ENCODE data around the gene WDR27.

The WDR27 gene

GRCh38 chr6:169574420-169574819 lies 127.4 kb downstream of the WDR27 start:
- no peaks in the 10 kb centered on the region for H3K4me1 ChIP-seq (ENCODE audit: control insufficient read depth in 1 of 2, insufficient read depth in 2 of 2, low read length in 2 of 2)
- no peak overlapping the region for H3K27ac ChIP-seq (ENCODE audit: low read depth, low read length)
- H3K36me3 ChIP-seq (ENCODE audit: control insufficient read depth in 1 of 2, insufficient read depth in 2 of 2, low read length in 2 of 2), result no peaks in the 10 kb centered on the region
- H3K9me3 ChIP-seq (ENCODE audit: control insufficient read depth in 1 of 2, low read length in 2 of 2), result no peaks in the 10 kb centered on the region
- no peaks in the 10 kb centered on the region for H3K27me3 ChIP-seq (ENCODE audit: control insufficient read depth in 1 of 2, insufficient read depth in 2 of 2, low read length in 2 of 2)
- H3K4me3 ChIP-seq (ENCODE audit: low read depth in 1 of 2, low read length in 2 of 2), result no peak overlapping the region
- no peak overlapping the region for H3K9ac ChIP-seq (ENCODE audit: low read depth in 1 of 2, low read length in 2 of 2)

GRCh38 chr6:169573883-169574282 lies 127.9 kb downstream of the WDR27 start:
- Histone ChIP-seq H3K4me3 (ENCODE audit: low read depth in 1 of 2, low read length in 2 of 2) (no peak overlapping the region), H3K36me3 (ENCODE audit: control insufficient read depth in 1 of 2, insufficient read depth in 2 of 2, low read length in 2 of 2) (no peaks in the 10 kb centered on the region), H3K27ac (ENCODE audit: low read depth, low read length) (no peak overlapping the region), H3K9ac (ENCODE audit: low read depth in 1 of 2, low read length in 2 of 2) (no peak overlapping the region), H3K27me3 (ENCODE audit: control insufficient read depth in 1 of 2, insufficient read depth in 2 of 2, low read length in 2 of 2) (no peaks in the 10 kb centered on the region), H3K9me3 (ENCODE audit: control insufficient read depth in 1 of 2, low read length in 2 of 2) (no peaks in the 10 kb centered on the region), H3K4me1 (ENCODE audit: control insufficient read depth in 1 of 2, insufficient read depth in 2 of 2, low read length in 2 of 2) (no peaks in the 10 kb centered on the region)

- Histone ChIP-seq H3K4me3 (ENCODE audit: low read depth in 1 of 2, low read length in 2 of 2) (no peak overlapping the region), H3K27me3 (ENCODE audit: control insufficient read depth in 1 of 2, insufficient read depth in 2 of 2, low read length in 2 of 2) (no peaks in the 10 kb centered on the region), H3K4me1 (ENCODE audit: control insufficient read depth in 1 of 2, insufficient read depth in 2 of 2, low read length in 2 of 2) (no peaks in the 10 kb centered on the region), H3K27ac (ENCODE audit: low read depth, low read length) (no peak overlapping the region), H3K9ac (ENCODE audit: low read depth in 1 of 2, low read length in 2 of 2) (no peak overlapping the region), H3K9me3 (ENCODE audit: control insufficient read depth in 1 of 2, low read length in 2 of 2) (no peaks in the 10 kb centered on the region), H3K36me3 (ENCODE audit: control insufficient read depth in 1 of 2, insufficient read depth in 2 of 2, low read length in 2 of 2) (no peaks in the 10 kb centered on the region)
Observed at GRCh38 chr6:169571123-169571962, 130.5 kb downstream of the WDR27 start.

- Histone ChIP-seq H3K27ac (ENCODE audit: low read depth, low read length) (no peak overlapping the region), H3K4me1 (ENCODE audit: control insufficient read depth in 1 of 2, insufficient read depth in 2 of 2, low read length in 2 of 2) (no peaks in the 10 kb centered on the region), H3K9me3 (ENCODE audit: control insufficient read depth in 1 of 2, low read length in 2 of 2) (no peaks in the 10 kb centered on the region), H3K36me3 (ENCODE audit: control insufficient read depth in 1 of 2, insufficient read depth in 2 of 2, low read length in 2 of 2) (no peaks in the 10 kb centered on the region), H3K27me3 (ENCODE audit: control insufficient read depth in 1 of 2, insufficient read depth in 2 of 2, low read length in 2 of 2) (no peaks in the 10 kb centered on the region), H3K4me3 (ENCODE audit: low read depth in 1 of 2, low read length in 2 of 2) (no peak overlapping the region), H3K9ac (ENCODE audit: low read depth in 1 of 2, low read length in 2 of 2) (no peak overlapping the region)
Observed at GRCh38 chr6:169568314-169569087, 133.3 kb downstream of the WDR27 start.

- Histone ChIP-seq H3K27ac (ENCODE audit: low read depth, low read length) (no peak overlapping the region), H3K4me1 (ENCODE audit: control insufficient read depth in 1 of 2, insufficient read depth in 2 of 2, low read length in 2 of 2) (no peaks in the 10 kb centered on the region), H3K4me3 (ENCODE audit: low read depth in 1 of 2, low read length in 2 of 2) (no peak overlapping the region), H3K9me3 (ENCODE audit: control insufficient read depth in 1 of 2, low read length in 2 of 2) (no peaks in the 10 kb centered on the region), H3K36me3 (ENCODE audit: control insufficient read depth in 1 of 2, insufficient read depth in 2 of 2, low read length in 2 of 2) (no peaks in the 10 kb centered on the region), H3K27me3 (ENCODE audit: control insufficient read depth in 1 of 2, insufficient read depth in 2 of 2, low read length in 2 of 2) (no peaks in the 10 kb centered on the region), H3K9ac (ENCODE audit: low read depth in 1 of 2, low read length in 2 of 2) (no peak overlapping the region)
Observed at GRCh38 chr6:169567819-169568218, 134.0 kb downstream of the WDR27 start.

GRCh38 chr6:169566961-169567750 lies 134.7 kb downstream of the WDR27 start:
- H3K36me3 ChIP-seq (ENCODE audit: control insufficient read depth in 1 of 2, insufficient read depth in 2 of 2, low read length in 2 of 2), result no peaks in the 10 kb centered on the region
- H3K27ac ChIP-seq (ENCODE audit: low read depth, low read length), result no peak overlapping the region
- H3K4me3 ChIP-seq (ENCODE audit: low read depth in 1 of 2, low read length in 2 of 2), result no peak overlapping the region
- H3K27me3 ChIP-seq (ENCODE audit: control insufficient read depth in 1 of 2, insufficient read depth in 2 of 2, low read length in 2 of 2), result no peaks in the 10 kb centered on the region
- no peaks in the 10 kb centered on the region for H3K4me1 ChIP-seq (ENCODE audit: control insufficient read depth in 1 of 2, insufficient read depth in 2 of 2, low read length in 2 of 2)
- no peaks in the 10 kb centered on the region for H3K9me3 ChIP-seq (ENCODE audit: control insufficient read depth in 1 of 2, low read length in 2 of 2)
- no peak overlapping the region for H3K9ac ChIP-seq (ENCODE audit: low read depth in 1 of 2, low read length in 2 of 2)

GRCh38 chr6:169566319-169566718 lies 135.5 kb downstream of the WDR27 start:
- Histone ChIP-seq H3K27me3 (ENCODE audit: control insufficient read depth in 1 of 2, insufficient read depth in 2 of 2, low read length in 2 of 2) (no peaks in the 10 kb centered on the region), H3K4me3 (ENCODE audit: low read depth in 1 of 2, low read length in 2 of 2) (no peak overlapping the region), H3K9ac (ENCODE audit: low read depth in 1 of 2, low read length in 2 of 2) (no peak overlapping the region), H3K36me3 (ENCODE audit: control insufficient read depth in 1 of 2, insufficient read depth in 2 of 2, low read length in 2 of 2) (no peaks in the 10 kb centered on the region), H3K27ac (ENCODE audit: low read depth, low read length) (no peak overlapping the region), H3K4me1 (ENCODE audit: control insufficient read depth in 1 of 2, insufficient read depth in 2 of 2, low read length in 2 of 2) (no peaks in the 10 kb centered on the region), H3K9me3 (ENCODE audit: control insufficient read depth in 1 of 2, low read length in 2 of 2) (no peaks in the 10 kb centered on the region)

- no peaks in the 10 kb centered on the region for H3K9me3 ChIP-seq (ENCODE audit: control insufficient read depth in 1 of 2, low read length in 2 of 2)
- no peaks in the 10 kb centered on the region for H3K36me3 ChIP-seq (ENCODE audit: control insufficient read depth in 1 of 2, insufficient read depth in 2 of 2, low read length in 2 of 2)
- H3K27me3 ChIP-seq (ENCODE audit: control insufficient read depth in 1 of 2, insufficient read depth in 2 of 2, low read length in 2 of 2), result no peaks in the 10 kb centered on the region
- no peak overlapping the region for H3K9ac ChIP-seq (ENCODE audit: low read depth in 1 of 2, low read length in 2 of 2)
- no peaks in the 10 kb centered on the region for H3K4me1 ChIP-seq (ENCODE audit: control insufficient read depth in 1 of 2, insufficient read depth in 2 of 2, low read length in 2 of 2)
- H3K27ac ChIP-seq (ENCODE audit: low read depth, low read length), result no peak overlapping the region
- no peak overlapping the region for H3K4me3 ChIP-seq (ENCODE audit: low read depth in 1 of 2, low read length in 2 of 2)
Observed at GRCh38 chr6:169564453-169565240, 137.2 kb downstream of the WDR27 start.

- Histone ChIP-seq H3K9ac (ENCODE audit: low read depth in 1 of 2, low read length in 2 of 2) (no peak overlapping the region), H3K9me3 (ENCODE audit: control insufficient read depth in 1 of 2, low read length in 2 of 2) (no peaks in the 10 kb centered on the region), H3K27ac (ENCODE audit: low read depth, low read length) (no peak overlapping the region)
Observed at GRCh38 chr6:169561665-169562064, 140.2 kb downstream of the WDR27 start.

More at GRCh38 chr6:169561665-169562064, 140.2 kb downstream of the WDR27 start:
- Histone ChIP-seq H3K4me3 (ENCODE audit: low read depth in 1 of 2, low read length in 2 of 2) (no peak overlapping the region), H3K4me1 (ENCODE audit: control insufficient read depth in 1 of 2, insufficient read depth in 2 of 2, low read length in 2 of 2) (no peaks in the 10 kb centered on the region), H3K36me3 (ENCODE audit: control insufficient read depth in 1 of 2, insufficient read depth in 2 of 2, low read length in 2 of 2) (no peaks in the 10 kb centered on the region), H3K27me3 (ENCODE audit: control insufficient read depth in 1 of 2, insufficient read depth in 2 of 2, low read length in 2 of 2) (no peaks in the 10 kb centered on the region)
